Upper lobe of right lung (tissue), 1 donor: ENCODE measurements around the gene EI24. TPM values are rescaled to one million over a fixed set of nuclear protein-coding genes. Genes with fewer than 3 reads are reported as not detected.

Experiments
- ATAC-seq: fragments of 200-7000 bp; cut with Tn5 transposase; one replicate; pipeline ENCODE4 v1.9.1; 2020; ENCODE audit warnings: mild to moderate bottlenecking, moderate library complexity
- DNase-seq: peaks from one replicate; pipeline ENCODE4 v3.0.0-alpha.2; 2020
- H3K27ac ChIP-seq: fragments of 200-600 bp; one replicate; pipeline ENCODE4 v1.8.0; 2022
- H3K27me3 ChIP-seq: fragments of 200-600 bp; one replicate; pipeline ENCODE4 v1.8.0; 2022; ENCODE audit warnings: mild to moderate bottlenecking
- H3K36me3 ChIP-seq: fragments of 200-600 bp; one replicate; pipeline ENCODE4 v1.8.0; 2022
- H3K4me1 ChIP-seq: fragments of 200-600 bp; one replicate; pipeline ENCODE4 v1.8.0; 2022
- H3K4me3 ChIP-seq: fragments of 200-600 bp; one replicate; pipeline ENCODE4 v1.8.0; 2022; ENCODE audit warnings: mild to moderate bottlenecking
- H3K9me3 ChIP-seq: fragments of 200-600 bp; one replicate; pipeline ENCODE4 v1.8.0; 2022
- CTCF ChIP-seq: fragments of 200-600 bp; IDR thresholded peaks from one replicate; pipeline ENCODE4 v1.8.0; 2022; ENCODE audit warnings: antibody characterized with exemption
- intact Hi-C: fragments of 100-400 bp; cut with DNase I; formaldehyde crosslinking; loops from one replicate; pipeline ENCODE4 v1.11.0; 2022
- total RNA-seq: library from RNA; stranded (reverse); fragmentation: NEBNext Ultra II Directional; extraction: Animal tissue kit (Norgen Biotek cat#: 25700); gene quantifications from one replicate; pipeline ENCODE4 v1.2.1, GENCODE V29; 2021
- donor health status: DM: no; HTN: yes; CAD: no; lungs with severe emphysema.

EI24 gene
- total RNA-seq, 1 donor from 2014 or later = 69.6 TPM

- Histone ChIP-seq H3K4me3 (no peak overlapping the region), H3K36me3 (no peaks in the 10 kb centered on the region), H3K27me3 (no peaks in the 10 kb centered on the region), H3K27ac (no peak overlapping the region), H3K4me1 (no peaks in the 10 kb centered on the region), H3K9me3 (no peaks in the 10 kb centered on the region)
- no peak for TF ChIP-seq CTCF
- ATAC-seq (no peak), DNase-seq (no peak)
- intact Hi-C loops = no loop called here
Observed at GRCh38 chr11:125559888-125560287, 9.4 kb upstream of the EI24 start.

- H3K36me3 ChIP-seq = no peaks in the 10 kb centered on the region
- H3K4me1 ChIP-seq = no peaks in the 10 kb centered on the region
- TF ChIP-seq CTCF = no peak
- H3K27me3 ChIP-seq = no peaks in the 10 kb centered on the region
- no peak overlapping the region for H3K27ac ChIP-seq
- ATAC-seq (no peak), DNase-seq (no peak)
- no peaks in the 10 kb centered on the region for H3K9me3 ChIP-seq
- no peak overlapping the region for H3K4me3 ChIP-seq
- intact Hi-C loops = no loop called here
Observed at GRCh38 chr11:125561924-125562323, 7.4 kb upstream of the EI24 start.

GRCh38 chr11:125562430-125562829, 6.8 kb upstream of the EI24 start:
- DNase-seq = no peak
- no peak for TF ChIP-seq CTCF
- no peak overlapping the region for H3K27ac ChIP-seq
- no peak for ATAC-seq
- H3K27me3 ChIP-seq = no peaks in the 10 kb centered on the region
- H3K4me1 ChIP-seq = no peaks in the 10 kb centered on the region
- H3K36me3 ChIP-seq = no peaks in the 10 kb centered on the region
- no peaks in the 10 kb centered on the region for H3K9me3 ChIP-seq
- H3K4me3 ChIP-seq = no peak overlapping the region
- intact Hi-C loops = no loop called here

GRCh38 chr11:125564357-125564756, 4.9 kb upstream of the EI24 start:
- no peaks in the 10 kb centered on the region for H3K36me3 ChIP-seq
- peaks cover 5% of the 10 kb centered on the region for H3K4me1 ChIP-seq
- no peak for TF ChIP-seq CTCF
- no peaks in the 10 kb centered on the region for H3K9me3 ChIP-seq
- intact Hi-C loops = no loop called here
- H3K27ac ChIP-seq = no peak overlapping the region
- no peaks in the 10 kb centered on the region for H3K27me3 ChIP-seq
- no peak overlapping the region for H3K4me3 ChIP-seq
- DNase-seq = no peak
- no peak for ATAC-seq

- H3K4me3 ChIP-seq = no peak overlapping the region
- H3K36me3 ChIP-seq = no peaks in the 10 kb centered on the region
- H3K9me3 ChIP-seq = no peaks in the 10 kb centered on the region
- intact Hi-C loops = no loop called here
- TF ChIP-seq CTCF = no peak
- no peak for ATAC-seq
- peaks cover 17% of the 10 kb centered on the region for H3K4me1 ChIP-seq
- H3K27ac ChIP-seq = no peak overlapping the region
- no peaks in the 10 kb centered on the region for H3K27me3 ChIP-seq
- DNase-seq = no peak
Observed at GRCh38 chr11:125566235-125566634, 3.0 kb upstream of the EI24 start.

GRCh38 chr11:125569915-125570621, 791 bp downstream of the EI24 start:
- no peaks in the 10 kb centered on the region for H3K9me3 ChIP-seq
- peaks cover 27% of the 10 kb centered on the region for H3K36me3 ChIP-seq
- ATAC-seq (no peak), DNase-seq (no peak)
- H3K27ac ChIP-seq = peak overlapping the region; percentile 92
- H3K4me3 ChIP-seq = peak overlapping the region; percentile 98
- H3K27me3 ChIP-seq = no peaks in the 10 kb centered on the region
- peaks cover 22% of the 10 kb centered on the region for H3K4me1 ChIP-seq
- TF ChIP-seq CTCF = no peak
- intact Hi-C loops = no loop called here
